K562 treated with DMSO at 1 percent for 24 hours (cell line): ENCODE data around the gene ACAD11. TPM values are rescaled to one million over a fixed set of nuclear protein-coding genes. Genes with fewer than 3 reads are reported as not detected.

Source experiments
- total RNA-seq: library from RNA; unstranded; fragments of 300-600 nt; gene quantifications from 2 replicates; pipeline ENCODE4 v1.2.3, GENCODE V29; 2022; ENCODE audit warnings: low read depth; ENCODE audit not compliant: insufficient read depth

ACAD11 gene
- 2.8 and 4.1 TPM in 2 replicates for total RNA-seq

GRCh38 chr3:132659365-132660051 lies at the start of gene ACAD11:
ACAD11 (minus strand) TSS chr3:132659809; CDS start chr3:132659751, 58 bp downstream.

GRCh38 chr3:132660052-132660810 lies 622 bp upstream of the ACAD11 start, which contains the start of gene UBA5:
UBA5 (plus strand) TSS chr3:132660329; CDS start chr3:132660538, 209 bp downstream.

GRCh38 chr3:132596816-132597433 lies 62.7 kb downstream of the ACAD11 start, which contains the start of gene ACKR4:
ACKR4 (plus strand) TSS chr3:132597270; CDS start chr3:132600398, 3,128 bp downstream.

Other genes starting within 250 kb of the ACAD11 start
- 6.3 and 7.2 TPM in 2 replicates for gene DNAJC13, start 242.3 kb downstream of the ACAD11 start, total RNA-seq
- gene ACKR4, start 62.5 kb downstream of the ACAD11 start, total RNA-seq, result not detected in 2 replicates
- 23.7 and 24.7 TPM in 2 replicates for gene UBA5, start 520 bp upstream of the ACAD11 start, total RNA-seq
- 2.6 and 3.9 TPM in 2 replicates for gene NPHP3, start 62.6 kb upstream of the ACAD11 start, total RNA-seq